ENCODE data around the gene GDF10. TPM values are rescaled to one million over a fixed set of nuclear protein-coding genes. Genes with fewer than 3 reads are reported as not detected.

GDF10 gene
- total and polyA plus RNA-seq, 2 donors (not counting 1 experiment from before 2014, with no cell fraction given) = not detected

DNA sequence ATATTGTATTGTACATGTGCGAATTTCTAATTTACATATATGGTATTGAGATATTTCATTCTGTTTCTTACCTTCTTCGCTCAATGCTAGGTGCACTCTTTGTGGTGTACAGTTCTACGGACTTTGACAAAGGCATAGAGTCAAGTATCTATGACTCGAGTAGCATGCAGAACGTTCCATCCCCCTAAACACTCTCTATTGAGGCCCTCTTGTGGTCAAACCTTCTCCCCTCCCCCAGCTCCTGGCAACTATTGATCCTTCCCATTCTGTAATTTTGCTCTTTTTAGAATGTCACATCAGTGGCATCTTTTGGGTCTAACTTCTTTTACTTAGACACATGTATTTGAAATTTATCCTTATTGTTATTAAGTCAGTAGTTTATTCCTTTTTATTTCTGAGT is 30.7 kb upstream of the GDF10 start:
- peaks cover 11% of the 10 kb centered on the region for H3K27me3 Mint-ChIP-seq
- ChIA-PET CTCF (interaction anchor here (0.8 to 1.7 kb wide), 5 partner anchors 43 to 245 kb away, joined by 3 to 17 read pairs (median 4); no protein-coding TSS in a partner anchor), POLR2A (no interaction called here)
- Histone ChIP-seq H3K4me2 (replicated peaks; ENCODE audit: low read depth, low read length, poor library complexity, severe bottlenecking) (no peak overlapping the region), H3K27me3 (replicated peaks in 1 of 4; ENCODE audit: control extremely low read depth in 1 of 4, control insufficient read depth in 3 of 4, insufficient read depth in 4 of 4, low read length in 3 of 4) (no peaks in the 10 kb centered on the region), H4K20me1 (ENCODE audit: control insufficient read depth, insufficient read depth, low read length, poor library complexity, severe bottlenecking) (no peaks in the 10 kb centered on the region), H3K9ac (ENCODE audit: low read length) (no peak overlapping the region), H3K27ac (ENCODE audit: low read length in 2 of 2) (no peak overlapping the region), H2AFZ (ENCODE audit: insufficient read depth, low read depth, low read length, poor library complexity, severe bottlenecking) (no peak overlapping the region), H3K9me3 (ENCODE audit: control extremely low read depth in 1 of 3, control insufficient read depth in 2 of 3, insufficient read depth in 1 of 3, low read length in 2 of 3) (peaks cover 1 to 7% (median 4%) of the 10 kb centered on the region in 3 donors), H3K4me3 (ENCODE audit: control extremely low read depth in 1 of 5, extremely low read depth in 1 of 5, insufficient read depth in 1 of 5, low read depth in 2 of 5, low read length in 4 of 5) (no peak overlapping the region), H3K36me3 (replicated peaks in 1 of 2; ENCODE audit: control extremely low read depth in 1 of 2, control insufficient read depth in 1 of 2, extremely low read depth in 1 of 2, insufficient read depth in 2 of 2, low read length in 1 of 2) (no peaks in the 10 kb centered on the region), H3K79me2 (ENCODE audit: control insufficient read depth, insufficient read depth, low read length) (no peaks in the 10 kb centered on the region), H3K4me1 (ENCODE audit: control insufficient read depth in 2 of 2, insufficient read depth in 2 of 2, low read length in 2 of 2) (no peaks in the 10 kb centered on the region)
- intact Hi-C loops (cut with micrococcal nuclease) = no loop called here
- no peak overlapping the region for H3K4me3 Mint-ChIP-seq
- H3K4me1 Mint-ChIP-seq = no peaks in the 10 kb centered on the region
- DNase-seq (peak; percentile 26), ATAC-seq (ENCODE audit: low read depth) (no peak)
- H3K9me3 Mint-ChIP-seq (ENCODE audit: insufficient read depth) = no peaks in the 10 kb centered on the region
- no peak overlapping the region for H3K27ac Mint-ChIP-seq
- TF ChIP-seq EZH2 (IDR thresholded peaks at IDR 0.05; ENCODE audit: borderline replicate concordance, insufficient read depth, low read depth, low read length, poor library complexity, severe bottlenecking) = no peak
- TF ChIP-seq, protein P1, sequence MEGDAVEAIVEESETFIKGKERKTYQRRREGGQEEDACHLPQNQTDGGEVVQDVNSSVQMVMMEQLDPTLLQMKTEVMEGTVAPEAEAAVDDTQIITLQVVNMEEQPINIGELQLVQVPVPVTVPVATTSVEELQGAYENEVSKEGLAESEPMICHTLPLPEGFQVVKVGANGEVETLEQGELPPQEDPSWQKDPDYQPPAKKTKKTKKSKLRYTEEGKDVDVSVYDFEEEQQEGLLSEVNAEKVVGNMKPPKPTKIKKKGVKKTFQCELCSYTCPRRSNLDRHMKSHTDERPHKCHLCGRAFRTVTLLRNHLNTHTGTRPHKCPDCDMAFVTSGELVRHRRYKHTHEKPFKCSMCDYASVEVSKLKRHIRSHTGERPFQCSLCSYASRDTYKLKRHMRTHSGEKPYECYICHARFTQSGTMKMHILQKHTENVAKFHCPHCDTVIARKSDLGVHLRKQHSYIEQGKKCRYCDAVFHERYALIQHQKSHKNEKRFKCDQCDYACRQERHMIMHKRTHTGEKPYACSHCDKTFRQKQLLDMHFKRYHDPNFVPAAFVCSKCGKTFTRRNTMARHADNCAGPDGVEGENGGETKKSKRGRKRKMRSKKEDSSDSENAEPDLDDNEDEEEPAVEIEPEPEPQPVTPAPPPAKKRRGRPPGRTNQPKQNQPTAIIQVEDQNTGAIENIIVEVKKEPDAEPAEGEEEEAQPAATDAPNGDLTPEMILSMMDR (IDR thresholded peaks at IDR 0.05) = no peak
- 53% methylated on average over 3 of the region's 5 CpGs for WGBS (ENCODE audit: insufficient coverage)

DNA sequence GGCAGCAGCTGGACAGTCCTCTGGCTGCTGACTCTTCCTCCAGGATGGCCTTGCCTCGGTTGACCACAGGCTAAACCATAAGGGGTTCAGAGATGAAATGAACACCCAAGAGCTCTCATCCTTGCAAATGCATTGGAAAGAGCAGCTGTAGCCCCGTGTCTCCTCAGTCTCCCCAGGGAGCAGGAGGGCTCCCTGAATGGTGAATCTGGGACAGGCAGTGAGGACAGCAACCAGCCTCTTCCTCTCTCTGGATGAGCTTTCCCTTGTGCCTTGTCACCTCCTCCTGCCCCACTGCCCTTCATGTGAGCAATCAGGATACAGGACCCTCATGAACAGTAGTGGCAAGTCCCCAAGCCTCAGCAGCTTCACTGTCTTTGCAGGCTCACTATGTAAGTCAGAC is 23.9 kb upstream of the GDF10 start:
- Histone ChIP-seq H3K9me3 (ENCODE audit: control extremely low read depth in 1 of 3, control insufficient read depth in 2 of 3, insufficient read depth in 1 of 3, low read length in 2 of 3) (peaks cover 1 to 7% (median 4%) of the 10 kb centered on the region in 3 donors), H3K27me3 (replicated peaks in 1 of 4; ENCODE audit: control extremely low read depth in 1 of 4, control insufficient read depth in 3 of 4, insufficient read depth in 4 of 4, low read length in 3 of 4) (peaks cover 0 to 4% (median 0%) of the 10 kb centered on the region in 4 experiments), H3K36me3 (replicated peaks in 1 of 2; ENCODE audit: control extremely low read depth in 1 of 2, control insufficient read depth in 1 of 2, extremely low read depth in 1 of 2, insufficient read depth in 2 of 2, low read length in 1 of 2) (no peaks in the 10 kb centered on the region), H4K20me1 (ENCODE audit: control insufficient read depth, insufficient read depth, low read length, poor library complexity, severe bottlenecking) (no peaks in the 10 kb centered on the region), H2AFZ (ENCODE audit: insufficient read depth, low read depth, low read length, poor library complexity, severe bottlenecking) (no peak overlapping the region), H3K4me2 (replicated peaks; ENCODE audit: low read depth, low read length, poor library complexity, severe bottlenecking) (no peak overlapping the region), H3K79me2 (ENCODE audit: control insufficient read depth, insufficient read depth, low read length) (no peaks in the 10 kb centered on the region), H3K27ac (ENCODE audit: low read length in 2 of 2) (no peak overlapping the region), H3K9ac (ENCODE audit: low read length) (no peak overlapping the region), H3K4me3 (ENCODE audit: control extremely low read depth in 1 of 5, extremely low read depth in 1 of 5, insufficient read depth in 1 of 5, low read depth in 2 of 5, low read length in 4 of 5) (no peak overlapping the region), H3K4me1 (ENCODE audit: control insufficient read depth in 2 of 2, insufficient read depth in 2 of 2, low read length in 2 of 2) (no peaks in the 10 kb centered on the region)
- no peaks in the 10 kb centered on the region for H3K9me3 Mint-ChIP-seq (ENCODE audit: insufficient read depth)
- no peak for ATAC-seq (ENCODE audit: low read depth)
- H3K27ac Mint-ChIP-seq = no peak overlapping the region
- ChIA-PET POLR2A (no interaction called here), CTCF (interaction anchor here (0.9 to 1.7 kb wide), 2 partner anchors 35 to 37 kb away, joined by 3 to 4 read pairs; no protein-coding TSS in a partner anchor)
- H3K27me3 Mint-ChIP-seq = peaks cover 30% of the 10 kb centered on the region
- no peak overlapping the region for H3K4me3 Mint-ChIP-seq
- DNase-seq = no peak
- no peak for TF ChIP-seq EZH2 (IDR thresholded peaks at IDR 0.05; ENCODE audit: borderline replicate concordance, insufficient read depth, low read depth, low read length, poor library complexity, severe bottlenecking)
- TF ChIP-seq, protein P1 (IDR thresholded peaks at IDR 0.05) = no peak
- intact Hi-C loops (cut with micrococcal nuclease) = no loop called here
- 84% methylated on average over 2 of the region's 2 CpGs for WGBS (ENCODE audit: insufficient coverage)
- H3K4me1 Mint-ChIP-seq = no peaks in the 10 kb centered on the region
